GM23248 (cell line): Measurements from ENCODE around the gene MCIDAS.

Experiments used
- EZH2 ChIP-seq: fragments of 200-600 bp; sonication (generic); IDR thresholded peaks from 2 replicates; pipeline ENCODE4 v1.6.1; 2018; ENCODE audit warnings: antibody characterized with exemption, mild to moderate bottlenecking; ENCODE audit not compliant: insufficient read depth, poor library complexity, severe bottlenecking
- EZH2phosphoT487 ChIP-seq: fragments of 200-600 bp; sonication (generic); IDR thresholded peaks from 2 replicates; pipeline ENCODE4 v1.6.1; 2018; ENCODE audit warnings: antibody characterized with exemption, moderate library complexity, mild to moderate bottlenecking, low read depth; ENCODE audit not compliant: insufficient read depth

DNA sequence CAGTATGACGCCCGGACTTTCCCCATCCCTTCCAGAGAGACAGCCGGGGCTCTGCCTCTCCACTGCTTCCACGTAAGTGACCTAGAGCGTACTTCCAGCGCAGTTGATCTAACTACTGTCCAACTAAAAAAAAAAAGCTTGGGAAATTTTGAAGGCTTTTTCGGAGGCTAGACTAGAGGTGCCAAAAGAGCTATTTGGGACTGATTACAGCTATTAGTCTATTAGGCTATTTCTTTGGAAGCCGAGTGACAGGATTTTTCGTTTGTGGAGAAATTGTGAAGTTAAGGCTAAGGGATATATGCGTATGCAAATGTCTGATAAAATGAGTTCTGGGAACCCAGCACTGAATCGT lies 4.8 kb upstream of the MCIDAS start:
- peak; percentile 61 for TF ChIP-seq EZH2
- TF ChIP-seq EZH2phosphoT487, result no peak
